ENCODE results near the gene ASXL3. TPM values are rescaled to one million over a fixed set of nuclear protein-coding genes. Genes with fewer than 3 reads are reported as not detected.

Gene ASXL3
- total and polyA plus RNA-seq, 2 donors: 1.1 to 16.8 TPM

DNA sequence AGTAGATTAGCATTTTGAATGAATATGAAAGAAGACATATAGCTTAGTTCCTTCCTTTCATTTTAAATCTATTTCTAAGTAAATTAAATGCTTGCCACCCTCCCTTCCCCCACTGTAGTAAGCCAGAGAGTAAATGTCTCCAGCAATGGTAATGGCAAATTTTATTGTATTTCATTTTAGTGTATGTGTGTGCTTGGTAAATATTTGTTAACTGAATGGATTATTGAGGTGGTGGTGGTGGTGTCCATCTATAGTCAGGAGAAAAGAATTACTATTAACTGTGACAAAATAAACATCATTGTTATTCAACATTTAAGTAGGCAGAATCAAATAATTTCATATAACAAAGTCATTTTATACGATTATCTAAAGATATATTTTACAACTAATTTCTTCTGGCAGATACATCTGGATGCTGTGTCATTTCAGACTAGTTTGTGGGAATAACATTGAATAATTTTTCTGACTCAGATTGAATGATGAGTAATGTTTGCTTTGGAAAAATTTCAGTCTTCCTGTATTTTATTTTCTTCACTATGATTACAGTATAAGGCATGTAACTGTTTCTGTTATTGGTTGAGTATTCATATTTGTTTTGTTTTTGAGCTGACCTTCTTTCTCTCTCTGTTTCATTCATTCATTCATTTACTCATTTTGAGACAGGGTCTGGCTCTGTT lies 18.3 kb downstream of the ASXL3 start:
- Histone ChIP-seq H3K4me1 (ENCODE audit: insufficient read depth) (no peaks in the 10 kb centered on the region), H3K27ac (ENCODE audit: low read depth) (no peak overlapping the region), H3K4me3 (ENCODE audit: low read depth, low read length) (no peak overlapping the region), H3K36me3 (ENCODE audit: insufficient read depth) (no peaks in the 10 kb centered on the region)
- no peak for DNase-seq (ENCODE audit: extremely low spot score)
- 33% methylated on average over 1 of the region's 1 CpG for WGBS

DNA sequence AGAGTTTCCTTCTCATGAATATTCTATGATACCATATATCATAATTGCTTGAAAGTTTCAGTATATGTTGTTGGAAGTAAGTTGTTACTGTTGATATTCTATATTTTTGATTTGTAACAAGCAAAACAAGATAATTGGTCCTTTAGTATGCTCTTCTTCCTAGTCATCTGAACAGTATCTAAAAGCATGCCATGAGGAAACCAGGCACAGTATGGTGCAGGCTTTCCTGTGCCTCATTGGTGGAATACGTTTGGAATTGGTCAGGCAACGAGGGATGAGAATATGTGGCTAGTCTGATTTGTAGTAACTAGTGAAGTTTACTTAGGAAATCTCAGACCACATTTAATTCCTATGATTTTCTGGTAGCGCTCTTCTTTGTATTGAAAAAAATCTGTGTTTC lies 22.8 kb downstream of the ASXL3 start:
- Histone ChIP-seq H3K4me3 (ENCODE audit: low read depth, low read length) (no peak overlapping the region), H3K4me1 (ENCODE audit: insufficient read depth) (no peaks in the 10 kb centered on the region), H3K36me3 (ENCODE audit: insufficient read depth) (no peaks in the 10 kb centered on the region), H3K27ac (ENCODE audit: low read depth) (no peak overlapping the region)
- 83% methylated on average over 3 of the region's 3 CpGs for WGBS
- DNase-seq (ENCODE audit: extremely low spot score): no peak

DNA sequence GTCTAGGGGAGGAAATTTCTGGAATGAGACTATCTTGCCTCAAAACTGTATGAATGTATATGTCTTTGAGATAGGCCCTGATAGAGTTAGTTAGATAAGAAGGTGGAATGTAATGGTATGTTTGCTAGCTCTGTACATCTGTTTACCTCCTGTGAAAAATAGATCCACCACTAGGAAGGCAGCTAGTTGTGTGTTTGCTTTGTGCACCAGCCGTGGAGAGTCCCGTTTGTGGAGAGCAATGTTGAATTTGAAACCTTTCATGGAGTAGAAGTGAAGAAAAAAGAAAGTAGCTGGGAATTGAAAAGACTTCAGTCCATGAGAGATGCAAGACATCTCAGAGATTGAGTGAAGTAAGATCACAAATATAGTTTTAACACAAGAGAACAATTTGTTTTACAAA lies 25.4 kb downstream of the ASXL3 start:
- no peak overlapping the region for H3K4me3 ChIP-seq (ENCODE audit: low read depth, low read length)
- no peak overlapping the region for H3K27ac ChIP-seq (ENCODE audit: low read depth)
- DNase-seq (ENCODE audit: extremely low spot score): no peak
- H3K36me3 ChIP-seq (ENCODE audit: insufficient read depth): no peaks in the 10 kb centered on the region
- WGBS: 64% methylated on average over 2 of the region's 2 CpGs
- H3K4me1 ChIP-seq (ENCODE audit: insufficient read depth): no peaks in the 10 kb centered on the region

DNA sequence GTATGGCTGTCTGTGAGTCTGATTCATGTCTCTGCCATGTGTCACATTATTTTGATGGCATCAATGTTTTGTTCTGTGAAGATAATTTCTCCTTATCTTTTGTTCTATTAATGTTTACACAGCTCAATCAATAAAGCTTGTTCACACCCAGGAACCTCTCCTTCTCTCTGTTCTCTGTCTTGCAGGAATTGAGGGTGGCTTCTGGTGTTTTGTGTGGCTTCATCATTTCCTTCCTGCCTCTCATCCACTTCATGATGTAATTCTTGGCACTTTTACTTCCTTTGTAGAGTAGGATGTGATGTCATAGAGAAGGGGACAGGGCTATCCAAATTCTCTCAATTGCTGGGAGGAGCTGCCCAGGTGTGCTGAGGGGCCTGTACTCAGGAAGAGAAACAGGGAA lies 27.2 kb downstream of the ASXL3 start:
- no peak for DNase-seq (ENCODE audit: extremely low spot score)
- H3K27ac ChIP-seq (ENCODE audit: low read depth): no peak overlapping the region
- no peak overlapping the region for H3K4me3 ChIP-seq (ENCODE audit: low read depth, low read length)
- H3K4me1 ChIP-seq (ENCODE audit: insufficient read depth): no peaks in the 10 kb centered on the region
- H3K36me3 ChIP-seq (ENCODE audit: insufficient read depth): no peaks in the 10 kb centered on the region

DNA sequence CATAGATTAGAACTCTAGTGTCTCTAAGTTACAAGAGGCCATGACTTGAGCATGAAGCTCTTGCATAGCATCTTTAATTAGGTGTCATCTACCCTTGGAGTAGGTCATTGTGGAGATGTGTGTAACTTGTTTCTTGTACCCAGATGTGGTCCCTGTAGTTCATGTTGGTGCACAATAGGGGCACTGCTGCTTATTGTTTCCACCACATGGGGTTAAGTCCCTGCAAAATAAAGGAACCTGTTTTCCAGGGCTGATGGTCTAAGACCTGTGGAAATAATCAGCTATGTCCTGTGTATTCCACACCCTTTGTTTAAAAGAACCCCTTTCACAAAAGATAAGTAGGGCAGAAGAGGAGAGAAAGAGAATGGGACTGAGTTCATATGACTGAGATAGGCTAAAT lies 28.6 kb downstream of the ASXL3 start:
- Histone ChIP-seq H3K4me3 (ENCODE audit: low read depth, low read length) (no peak overlapping the region), H3K36me3 (ENCODE audit: insufficient read depth) (no peaks in the 10 kb centered on the region), H3K27ac (ENCODE audit: low read depth) (no peak overlapping the region), H3K4me1 (ENCODE audit: insufficient read depth) (no peaks in the 10 kb centered on the region)
- no peak for DNase-seq (ENCODE audit: extremely low spot score)

DNA sequence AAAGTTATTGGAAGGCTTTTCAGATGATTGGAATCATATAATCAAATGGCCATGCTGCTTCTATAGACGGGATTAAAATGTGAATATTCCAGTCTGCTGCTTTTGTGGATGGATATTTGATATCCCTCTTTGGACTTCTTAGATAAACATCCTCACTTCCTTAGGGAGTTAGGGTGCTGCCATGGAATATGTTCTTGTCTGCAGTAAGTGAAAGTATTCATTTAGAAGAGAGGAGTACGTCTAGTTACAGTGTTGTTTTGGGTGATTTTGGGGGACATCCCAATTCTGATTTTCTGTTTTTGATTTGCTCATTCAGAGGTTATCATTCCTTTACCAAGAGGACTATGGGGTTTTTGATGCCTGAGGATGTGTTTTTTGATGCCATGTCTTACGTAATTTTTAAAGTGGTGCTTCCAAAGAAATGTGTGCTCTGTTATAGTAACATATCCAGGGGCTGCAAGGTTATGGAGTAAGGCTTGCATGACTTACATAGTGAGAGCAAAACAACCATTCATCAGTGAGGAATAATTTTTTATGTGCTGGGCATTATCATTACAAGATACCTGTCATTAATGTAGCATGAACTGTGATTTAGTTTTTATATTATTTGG lies 33.6 kb downstream of the ASXL3 start:
- no peaks in the 10 kb centered on the region for H3K36me3 ChIP-seq (ENCODE audit: insufficient read depth)
- no peak overlapping the region for H3K4me3 ChIP-seq (ENCODE audit: low read depth, low read length)
- no peak overlapping the region for H3K27ac ChIP-seq (ENCODE audit: low read depth)
- WGBS: 64% methylated on average over 3 of the region's 3 CpGs
- no peaks in the 10 kb centered on the region for H3K4me1 ChIP-seq (ENCODE audit: insufficient read depth)
- DNase-seq (ENCODE audit: extremely low spot score): no peak

DNA sequence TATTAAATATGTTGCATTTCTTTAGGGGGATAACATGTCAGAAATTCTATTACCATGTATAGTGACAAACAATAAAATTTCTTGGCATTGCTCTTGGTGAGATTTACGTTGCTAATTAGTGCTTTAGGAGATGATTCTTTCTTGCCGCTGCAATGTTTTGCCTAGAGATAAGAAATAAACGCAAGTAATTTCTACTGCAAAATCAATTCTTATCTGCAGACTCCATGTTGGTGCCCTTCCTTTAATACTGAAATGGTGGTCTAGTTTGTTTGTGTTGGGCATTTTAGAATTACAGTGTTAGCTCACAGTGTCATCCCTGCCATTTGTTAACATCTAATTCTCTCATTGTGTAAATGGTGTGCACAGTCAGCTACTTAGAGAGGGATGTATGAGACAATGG lies 34.6 kb downstream of the ASXL3 start:
- no peak overlapping the region for H3K27ac ChIP-seq (ENCODE audit: low read depth)
- H3K4me1 ChIP-seq (ENCODE audit: insufficient read depth): no peaks in the 10 kb centered on the region
- H3K36me3 ChIP-seq (ENCODE audit: insufficient read depth): no peaks in the 10 kb centered on the region
- H3K4me3 ChIP-seq (ENCODE audit: low read depth, low read length): no peak overlapping the region
- no peak for DNase-seq (ENCODE audit: extremely low spot score)
- 81% methylated on average over 3 of the region's 3 CpGs for WGBS

DNA sequence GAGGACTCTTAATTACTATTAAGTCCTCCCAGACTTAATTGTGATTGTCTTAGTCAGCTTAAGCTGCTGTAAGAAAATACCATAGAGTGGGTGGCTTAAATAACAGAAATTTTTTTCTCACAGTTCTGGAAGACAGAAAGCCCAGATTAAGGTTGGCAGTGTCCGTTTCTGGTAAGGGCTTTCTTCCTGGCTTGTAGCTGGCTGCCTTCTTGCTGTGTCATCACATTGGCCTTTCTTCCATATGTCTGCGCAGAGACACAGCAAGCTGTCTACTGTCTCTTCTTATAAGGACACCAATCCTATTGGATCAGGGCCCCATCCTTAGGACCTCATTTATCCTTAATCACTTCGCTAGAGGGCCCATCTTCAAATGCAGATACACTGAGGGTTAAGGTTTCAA lies 38.5 kb downstream of the ASXL3 start:
- no peaks in the 10 kb centered on the region for H3K4me1 ChIP-seq (ENCODE audit: insufficient read depth)

DNA sequence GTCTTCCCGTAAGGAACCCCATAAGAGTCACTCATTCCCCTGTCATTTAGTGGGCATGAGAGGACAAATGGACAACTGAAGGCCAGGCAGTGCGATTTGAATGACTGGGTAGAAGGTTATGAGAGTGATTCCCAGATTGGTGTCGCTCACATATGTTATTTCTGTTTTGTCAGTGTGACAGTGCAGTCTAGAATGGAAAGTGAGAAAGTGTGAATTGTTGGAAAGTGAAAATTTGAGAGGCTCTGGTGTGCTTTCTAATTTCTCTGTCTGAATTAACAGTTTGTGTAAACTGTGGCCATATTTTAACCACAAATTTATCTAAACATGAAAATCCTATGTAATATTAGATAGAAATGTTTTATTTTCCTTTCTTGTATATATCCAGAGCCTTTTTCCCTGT lies 49.1 kb downstream of the ASXL3 start:
- 94% methylated on average over 3 of the region's 3 CpGs for WGBS
- no peaks in the 10 kb centered on the region for H3K4me1 ChIP-seq (ENCODE audit: insufficient read depth)
- H3K4me3 ChIP-seq (ENCODE audit: low read depth, low read length): no peak overlapping the region
- no peaks in the 10 kb centered on the region for H3K36me3 ChIP-seq (ENCODE audit: insufficient read depth)
- H3K27ac ChIP-seq (ENCODE audit: low read depth): no peak overlapping the region
- DNase-seq (ENCODE audit: extremely low spot score): no peak

More for the DNA sequence above, 38.5 kb downstream of the ASXL3 start:
- H3K36me3 ChIP-seq (ENCODE audit: insufficient read depth): no peaks in the 10 kb centered on the region
- no peak overlapping the region for H3K4me3 ChIP-seq (ENCODE audit: low read depth, low read length)
- H3K27ac ChIP-seq (ENCODE audit: low read depth): no peak overlapping the region
- 94% methylated on average over 3 of the region's 3 CpGs for WGBS
- no peak for DNase-seq (ENCODE audit: extremely low spot score)

DNA sequence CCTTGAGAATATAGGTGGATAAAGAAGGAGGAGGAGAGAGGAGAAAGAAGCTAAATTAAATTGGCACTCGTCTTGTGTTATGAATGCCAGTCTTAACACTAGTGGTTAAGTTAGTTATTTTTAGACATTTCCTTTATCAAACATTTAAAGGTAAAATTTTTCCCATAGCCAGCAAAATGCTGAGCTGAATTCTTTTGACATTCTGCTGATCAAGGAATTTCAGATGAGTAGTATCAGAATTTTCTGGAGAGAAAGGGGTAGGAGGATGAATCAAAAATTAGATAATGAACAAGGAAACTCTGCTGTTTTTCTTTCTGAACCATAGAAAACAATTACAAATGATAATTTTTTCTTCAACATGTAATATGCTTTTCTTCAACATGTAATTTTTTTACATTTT lies 52.5 kb downstream of the ASXL3 start:
- Histone ChIP-seq H3K36me3 (ENCODE audit: insufficient read depth) (no peaks in the 10 kb centered on the region), H3K4me3 (ENCODE audit: low read depth, low read length) (no peak overlapping the region), H3K27ac (ENCODE audit: low read depth) (no peak overlapping the region), H3K4me1 (ENCODE audit: insufficient read depth) (no peaks in the 10 kb centered on the region)
- DNase-seq (ENCODE audit: extremely low spot score): no peak
- WGBS: 90% methylated on average over 1 of the region's 1 CpG

DNA sequence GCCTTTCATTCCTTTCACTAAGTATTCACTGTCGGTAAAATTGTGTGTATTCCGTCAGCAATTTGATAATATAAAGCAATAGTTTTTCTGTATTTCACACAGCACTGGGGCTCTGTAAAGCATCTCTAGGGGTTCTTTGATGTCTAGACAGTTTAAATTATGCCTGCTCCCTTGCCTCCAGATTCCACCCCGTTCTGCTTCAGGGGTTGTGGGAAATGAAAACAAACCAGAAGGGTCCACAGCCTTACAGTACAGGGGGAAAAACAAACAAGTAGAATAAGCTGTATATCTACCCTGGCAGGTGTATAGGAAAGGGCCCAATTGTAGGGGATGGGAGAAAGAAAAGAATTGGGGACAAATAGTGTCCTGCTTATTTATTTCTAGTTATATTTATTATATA lies 63.1 kb downstream of the ASXL3 start:
- 82% methylated on average over 3 of the region's 3 CpGs for WGBS
- DNase-seq (ENCODE audit: extremely low spot score): no peak
- Histone ChIP-seq H3K36me3 (ENCODE audit: insufficient read depth) (no peaks in the 10 kb centered on the region), H3K4me3 (ENCODE audit: low read depth, low read length) (no peak overlapping the region), H3K4me1 (ENCODE audit: insufficient read depth) (no peaks in the 10 kb centered on the region), H3K27ac (ENCODE audit: low read depth) (no peak overlapping the region)

DNA sequence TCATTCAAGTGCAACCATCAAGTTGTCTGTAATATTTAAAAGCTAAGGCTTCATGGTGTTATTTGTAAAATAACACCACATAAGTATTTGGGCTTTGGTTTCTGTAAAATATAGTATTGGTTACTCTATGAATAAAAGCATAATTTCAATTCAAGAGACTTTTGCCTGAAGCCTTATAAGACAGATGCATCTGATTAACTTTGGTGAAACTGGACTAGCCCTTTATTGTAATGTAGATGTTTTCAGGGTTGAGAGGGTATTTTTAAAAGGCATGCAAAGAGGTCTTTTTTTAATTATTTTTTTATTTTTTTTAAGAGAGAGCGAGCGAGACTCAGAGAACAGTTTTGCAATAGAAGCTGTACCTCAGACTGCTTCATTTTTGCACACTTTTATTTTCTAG lies 66.5 kb downstream of the ASXL3 start:
- Histone ChIP-seq H3K4me1 (ENCODE audit: insufficient read depth) (no peaks in the 10 kb centered on the region), H3K4me3 (ENCODE audit: low read depth, low read length) (no peak overlapping the region), H3K27ac (ENCODE audit: low read depth) (no peak overlapping the region), H3K36me3 (ENCODE audit: insufficient read depth) (no peaks in the 10 kb centered on the region)
- WGBS: 99% methylated on average over 2 of the region's 2 CpGs
- no peak for DNase-seq (ENCODE audit: extremely low spot score)

DNA sequence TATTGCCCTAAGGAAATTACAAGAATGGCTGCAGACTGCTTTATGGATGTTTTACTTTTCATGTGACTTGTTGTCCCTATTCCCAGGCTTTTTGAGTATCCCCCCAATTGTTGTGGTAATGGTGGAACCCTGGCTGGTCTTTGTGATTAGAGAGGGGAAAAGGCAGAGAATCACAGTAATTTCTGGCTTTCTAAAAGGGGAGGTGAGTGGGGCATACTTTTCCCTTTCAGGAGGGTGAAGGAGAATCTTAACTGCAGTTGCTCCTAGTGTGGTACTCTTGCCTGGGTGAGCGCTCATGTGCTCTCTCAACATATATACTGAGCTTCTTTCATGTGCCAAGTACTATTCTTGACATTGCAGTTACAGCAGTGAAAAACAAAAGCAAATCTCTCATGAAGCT lies 69.3 kb downstream of the ASXL3 start:
- Histone ChIP-seq H3K27ac (ENCODE audit: low read depth) (no peak overlapping the region), H3K4me3 (ENCODE audit: low read depth, low read length) (no peak overlapping the region), H3K4me1 (ENCODE audit: insufficient read depth) (no peaks in the 10 kb centered on the region), H3K36me3 (ENCODE audit: insufficient read depth) (no peaks in the 10 kb centered on the region)
- DNase-seq (ENCODE audit: extremely low spot score): no peak
- 97% methylated on average over 1 of the region's 1 CpG for WGBS

DNA sequence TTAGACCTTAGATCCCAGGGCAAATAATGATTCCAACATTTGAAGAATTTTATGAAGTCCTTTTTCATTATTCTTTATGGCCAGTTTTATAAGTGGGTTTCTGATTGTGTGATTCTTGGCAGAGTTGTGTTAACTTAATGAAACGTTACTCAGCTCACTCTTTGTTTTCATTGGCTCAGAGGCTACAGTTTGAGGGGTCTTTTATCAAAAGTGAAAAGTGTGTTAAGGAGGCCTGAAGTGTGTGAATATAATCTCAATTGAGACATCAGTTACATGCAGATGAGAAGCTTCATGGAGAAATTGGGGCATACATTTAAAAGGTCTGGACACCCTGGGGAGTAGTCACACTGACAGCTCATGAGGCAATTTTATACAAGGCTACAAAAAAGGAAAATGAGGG lies 74.6 kb downstream of the ASXL3 start:
- Histone ChIP-seq H3K27ac (ENCODE audit: low read depth) (no peak overlapping the region), H3K4me1 (ENCODE audit: insufficient read depth) (no peaks in the 10 kb centered on the region), H3K36me3 (ENCODE audit: insufficient read depth) (no peaks in the 10 kb centered on the region), H3K4me3 (ENCODE audit: low read depth, low read length) (no peak overlapping the region)
- DNase-seq (ENCODE audit: extremely low spot score): no peak
- WGBS: 47% methylated on average over 1 of the region's 1 CpG

DNA sequence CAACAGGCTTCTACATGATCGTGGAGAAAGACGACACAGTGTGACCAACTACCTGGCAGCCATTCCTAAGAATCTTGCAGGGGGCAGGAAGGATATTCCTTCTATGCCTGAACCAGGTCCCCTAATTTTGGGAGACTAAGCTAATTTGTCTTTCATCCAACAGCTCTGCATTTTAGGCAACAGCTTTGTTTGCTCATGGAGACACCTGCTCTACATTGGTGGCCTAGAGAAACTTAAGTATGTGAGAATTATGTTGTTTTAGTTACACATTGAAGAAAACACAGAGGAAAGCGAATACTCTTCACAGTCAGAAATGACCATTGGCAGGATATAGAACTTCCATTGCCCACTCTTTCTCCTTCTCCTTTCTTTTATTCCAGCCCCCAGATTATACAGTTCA lies 75.2 kb downstream of the ASXL3 start:
- H3K4me1 ChIP-seq (ENCODE audit: insufficient read depth): no peaks in the 10 kb centered on the region
- 92% methylated on average over 3 of the region's 3 CpGs for WGBS
- no peaks in the 10 kb centered on the region for H3K36me3 ChIP-seq (ENCODE audit: insufficient read depth)
- H3K4me3 ChIP-seq (ENCODE audit: low read depth, low read length): no peak overlapping the region
- no peak for DNase-seq (ENCODE audit: extremely low spot score)
- no peak overlapping the region for H3K27ac ChIP-seq (ENCODE audit: low read depth)
